Suprapubic skin (tissue), 4 donors: Measurements from ENCODE around the gene SPRED2. TPM values are rescaled to one million over a fixed set of nuclear protein-coding genes. Genes with fewer than 3 reads are reported as not detected.
A peak's percentile ranks its signal among the peaks of the same experiment; 100 is the strongest.

Source experiments
- DNase-seq, 2 donors: peaks; one replicate each; pipeline ENCODE4 v3.0.0-alpha.2; 2019; ENCODE audit warnings: low spot score in 2 of 2
- H3K27ac ChIP-seq: fragments of 200-600 bp; sonication (generic); one replicate; pipeline ENCODE4 v1.5.1; 2019
- H3K27me3 ChIP-seq: fragments of 200-600 bp; sonication (generic); one replicate; pipeline ENCODE4 v1.5.1; 2019
- H3K36me3 ChIP-seq: fragments of 200-600 bp; sonication (generic); one replicate; pipeline ENCODE4 v1.5.1; 2019
- H3K4me1 ChIP-seq: fragments of 200-600 bp; sonication (generic); one replicate; pipeline ENCODE4 v1.5.1; 2019
- H3K4me3 ChIP-seq: fragments of 200-600 bp; sonication (generic); one replicate; pipeline ENCODE4 v1.5.1; 2019; ENCODE audit warnings: mild to moderate bottlenecking
- H3K9me3 ChIP-seq: fragments of 200-600 bp; sonication (generic); one replicate; pipeline ENCODE4 v1.5.1; 2019
- EP300 ChIP-seq: sonication (generic); formaldehyde crosslinking; IDR thresholded peaks from one replicate; pipeline ENCODE4 v1.6.1; 2017; ENCODE audit warnings: antibody characterized with exemption
- POLR2A ChIP-seq, 2 donors: fragments of 450-650 bp; IDR thresholded peaks; one replicate each; pipeline ENCODE4 v1.6.1; 2017; ENCODE audit warnings: antibody characterized with exemption in 2 of 2, mild to moderate bottlenecking in 2 of 2, moderate library complexity in 2 of 2
- POLR2AphosphoS5 ChIP-seq, 3 donors: sonication (generic); formaldehyde crosslinking; IDR thresholded peaks; one replicate each; pipeline ENCODE4 v1.6.1; 2017; ENCODE audit warnings: antibody characterized with exemption in 3 of 3
- WGBS: methylation state at CpG from one replicate; pipeline ENCODE4 v1.1.5; 2018; 5-methylcytosine and 5-hydroxymethylcytosine counted together
- total RNA-seq, 4 donors: library from RNA; depleted of rRNA; stranded (reverse); fragments of >200 nt; gene quantifications; one replicate each; pipeline ENCODE4 v1.1.0, GENCODE V29; 2016
- TF ChIP-seq, protein P1 (sequence below), 2 donors: fragments of 200-600 bp in 1 of 2; fragments of 450-650 bp in 1 of 2; sonication (generic) in 1 of 2; IDR thresholded peaks; one replicate each; pipeline ENCODE4 v1.5.1; 2016 to 2019; ENCODE audit warnings: antibody characterized with exemption in 2 of 2, mild to moderate bottlenecking in 1 of 2, moderate library complexity in 1 of 2

The SPRED2 gene
- total RNA-seq, 4 donors from 2014 or later, result 17.8 to 27.5 (median 18.7) TPM

DNA sequence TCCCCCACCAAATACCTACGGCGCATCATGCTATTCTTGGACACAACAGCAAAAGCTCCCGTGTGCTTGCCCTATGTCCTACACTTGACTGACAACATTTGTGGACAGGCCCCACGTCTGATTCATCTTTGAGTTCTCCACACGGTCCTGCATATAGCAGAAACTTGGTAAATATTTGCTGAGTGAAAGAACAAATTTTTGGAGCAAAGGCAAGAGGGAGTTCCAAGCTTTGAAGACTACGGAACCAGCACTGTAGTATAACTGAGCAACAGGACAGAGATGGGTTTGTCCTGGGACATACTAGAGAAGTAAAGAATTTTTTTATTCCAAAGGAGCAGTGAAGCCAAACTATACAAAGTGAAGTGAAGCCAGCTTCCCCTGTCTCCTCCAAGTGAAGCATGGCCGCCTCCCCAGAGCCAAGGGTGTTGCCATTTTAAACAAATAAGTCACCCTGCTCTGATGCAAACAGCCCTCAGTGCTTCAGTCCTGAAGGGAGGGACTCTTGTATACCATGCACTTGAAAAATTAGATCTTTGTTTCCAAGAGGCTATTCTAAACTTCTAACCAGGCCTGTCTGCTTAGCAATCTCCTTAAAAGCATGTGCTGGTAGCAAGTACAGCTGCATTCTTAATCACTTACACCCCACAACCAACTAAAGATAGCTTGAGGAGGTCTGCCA, 35.9 kb downstream of the SPRED2 start:
- TF ChIP-seq, protein P1, sequence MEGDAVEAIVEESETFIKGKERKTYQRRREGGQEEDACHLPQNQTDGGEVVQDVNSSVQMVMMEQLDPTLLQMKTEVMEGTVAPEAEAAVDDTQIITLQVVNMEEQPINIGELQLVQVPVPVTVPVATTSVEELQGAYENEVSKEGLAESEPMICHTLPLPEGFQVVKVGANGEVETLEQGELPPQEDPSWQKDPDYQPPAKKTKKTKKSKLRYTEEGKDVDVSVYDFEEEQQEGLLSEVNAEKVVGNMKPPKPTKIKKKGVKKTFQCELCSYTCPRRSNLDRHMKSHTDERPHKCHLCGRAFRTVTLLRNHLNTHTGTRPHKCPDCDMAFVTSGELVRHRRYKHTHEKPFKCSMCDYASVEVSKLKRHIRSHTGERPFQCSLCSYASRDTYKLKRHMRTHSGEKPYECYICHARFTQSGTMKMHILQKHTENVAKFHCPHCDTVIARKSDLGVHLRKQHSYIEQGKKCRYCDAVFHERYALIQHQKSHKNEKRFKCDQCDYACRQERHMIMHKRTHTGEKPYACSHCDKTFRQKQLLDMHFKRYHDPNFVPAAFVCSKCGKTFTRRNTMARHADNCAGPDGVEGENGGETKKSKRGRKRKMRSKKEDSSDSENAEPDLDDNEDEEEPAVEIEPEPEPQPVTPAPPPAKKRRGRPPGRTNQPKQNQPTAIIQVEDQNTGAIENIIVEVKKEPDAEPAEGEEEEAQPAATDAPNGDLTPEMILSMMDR (IDR thresholded peaks at IDR 0.05), result no peak
- TF ChIP-seq EP300, result no peak
- TF ChIP-seq POLR2AphosphoS5 (IDR thresholded peaks at IDR 0.05), result no peak
- no peak for TF ChIP-seq POLR2A (IDR thresholded peaks at IDR 0.05)
- H3K27me3 ChIP-seq, result no peaks in the 10 kb centered on the region

GRCh38 chr2:65395621-65396347, 36.6 kb downstream of the SPRED2 start:
- 78% methylated on average over 5 of the region's 5 CpGs for WGBS
- H3K27ac ChIP-seq, result peak overlapping the region; percentile 24

More for the DNA sequence above, 35.9 kb downstream of the SPRED2 start:
- Histone ChIP-seq H3K36me3 (no peaks in the 10 kb centered on the region), H3K4me3 (no peak overlapping the region), H3K27ac (peak overlapping the region; percentile 24), H3K9me3 (no peaks in the 10 kb centered on the region), H3K4me1 (peaks cover 17% of the 10 kb centered on the region)
- no peak for DNase-seq
- 52% methylated on average over 7 of the region's 7 CpGs for WGBS

DNA sequence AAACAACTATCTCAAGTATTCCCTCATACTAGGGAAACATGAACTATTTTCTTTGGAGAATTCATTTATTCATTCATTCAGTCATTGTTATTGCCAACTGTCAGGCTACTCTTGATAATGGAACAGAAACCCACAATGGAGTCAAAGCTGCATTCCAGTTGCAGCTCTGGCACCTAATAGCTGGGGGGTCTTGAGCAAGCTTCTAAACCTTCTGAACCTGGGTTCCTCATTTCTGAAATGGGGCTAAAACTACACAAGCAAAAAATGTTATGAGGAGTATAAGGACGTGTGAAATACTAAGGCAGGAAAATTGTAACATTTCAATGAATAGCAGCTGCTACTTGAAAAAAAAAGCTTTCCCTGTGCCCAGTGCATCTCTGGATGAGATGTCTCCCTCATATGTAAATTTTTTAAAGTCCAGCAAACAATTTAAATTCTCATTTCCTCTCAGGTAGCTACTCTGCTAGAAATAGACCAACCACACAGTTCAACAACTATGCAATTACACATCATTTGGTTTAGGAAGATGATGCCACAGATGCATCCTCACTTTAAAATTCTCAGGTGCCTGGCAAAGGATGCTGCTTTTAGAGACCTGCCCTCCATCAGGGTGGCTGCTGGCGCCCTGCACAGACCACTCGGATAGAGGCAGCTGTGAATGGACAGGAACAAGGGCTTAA, 38.5 kb downstream of the SPRED2 start:
- H3K4me3 ChIP-seq, result no peak overlapping the region
- no peaks in the 10 kb centered on the region for H3K36me3 ChIP-seq
- H3K9me3 ChIP-seq, result no peaks in the 10 kb centered on the region
- DNase-seq, result no peak
- 76% methylated on average over 3 of the region's 3 CpGs for WGBS
- H3K27me3 ChIP-seq, result no peaks in the 10 kb centered on the region
- peaks cover 29% of the 10 kb centered on the region for H3K4me1 ChIP-seq
- H3K27ac ChIP-seq, result no peak overlapping the region
- TF ChIP-seq, protein P1 (IDR thresholded peaks at IDR 0.05), result no peak
- TF ChIP-seq EP300 (no peak), POLR2AphosphoS5 (IDR thresholded peaks at IDR 0.05) (no peak), POLR2A (IDR thresholded peaks at IDR 0.05) (no peak)

More at GRCh38 chr2:65395621-65396347, 36.6 kb downstream of the SPRED2 start:
- H3K4me3 ChIP-seq, result no peak overlapping the region
- TF ChIP-seq EP300 (no peak), POLR2A (IDR thresholded peaks at IDR 0.05) (no peak), POLR2AphosphoS5 (IDR thresholded peaks at IDR 0.05) (no peak)
- TF ChIP-seq, protein P1 (IDR thresholded peaks at IDR 0.05), result no peak
- H3K36me3 ChIP-seq, result no peaks in the 10 kb centered on the region
- H3K27me3 ChIP-seq, result no peaks in the 10 kb centered on the region
- no peaks in the 10 kb centered on the region for H3K9me3 ChIP-seq
- H3K4me1 ChIP-seq, result peaks cover 15% of the 10 kb centered on the region
- DNase-seq, result no peak

GRCh38 chr2:65393046-65393445, 39.4 kb downstream of the SPRED2 start:
- TF ChIP-seq POLR2AphosphoS5 (IDR thresholded peaks at IDR 0.05) (no peak), EP300 (no peak), POLR2A (IDR thresholded peaks at IDR 0.05) (no peak)
- TF ChIP-seq, protein P1 (IDR thresholded peaks at IDR 0.05), result no peak
- WGBS, result 95% methylated on average over 3 of the region's 3 CpGs
- H3K27me3 ChIP-seq, result no peaks in the 10 kb centered on the region
- no peaks in the 10 kb centered on the region for H3K36me3 ChIP-seq
- no peaks in the 10 kb centered on the region for H3K9me3 ChIP-seq
- H3K27ac ChIP-seq, result no peak overlapping the region
- peaks cover 37% of the 10 kb centered on the region for H3K4me1 ChIP-seq
- no peak for DNase-seq
- H3K4me3 ChIP-seq, result no peak overlapping the region

- peaks cover 39% of the 10 kb centered on the region for H3K4me1 ChIP-seq
- H3K27ac ChIP-seq, result no peak overlapping the region
- no peak for TF ChIP-seq EP300
- no peak for TF ChIP-seq POLR2AphosphoS5 (IDR thresholded peaks at IDR 0.05)
- TF ChIP-seq, protein P1 (IDR thresholded peaks at IDR 0.05), result no peak
- no peak for TF ChIP-seq POLR2A (IDR thresholded peaks at IDR 0.05)
- H3K4me3 ChIP-seq, result no peak overlapping the region
- DNase-seq, result no peak
- no peaks in the 10 kb centered on the region for H3K36me3 ChIP-seq
- H3K9me3 ChIP-seq, result no peaks in the 10 kb centered on the region
- WGBS, result 94% methylated on average over 5 of the region's 5 CpGs
- H3K27me3 ChIP-seq, result no peaks in the 10 kb centered on the region
These were observed 39.8 kb downstream of the SPRED2 start for GRCh38 chr2:65392609-65393008.
